Loucy (cell line): ENCODE data around the gene C2CD4D.

ENCODE experiments used
- EZH2phosphoT487 ChIP-seq: fragments of 200-600 bp; IDR thresholded peaks from 2 replicates; pipeline ENCODE4 v1.6.1; 2018; ENCODE audit warnings: antibody characterized with exemption, mild to moderate bottlenecking, moderate library complexity, borderline replicate concordance
- TF ChIP-seq, protein P1 (sequence below): fragments of 200-600 bp; sonication (generic); conservative IDR thresholded peaks from 2 replicates; pipeline ENCODE4 v1.5.1; 2014; ENCODE audit warnings: mild to moderate bottlenecking, antibody characterized with exemption, low read length

DNA sequence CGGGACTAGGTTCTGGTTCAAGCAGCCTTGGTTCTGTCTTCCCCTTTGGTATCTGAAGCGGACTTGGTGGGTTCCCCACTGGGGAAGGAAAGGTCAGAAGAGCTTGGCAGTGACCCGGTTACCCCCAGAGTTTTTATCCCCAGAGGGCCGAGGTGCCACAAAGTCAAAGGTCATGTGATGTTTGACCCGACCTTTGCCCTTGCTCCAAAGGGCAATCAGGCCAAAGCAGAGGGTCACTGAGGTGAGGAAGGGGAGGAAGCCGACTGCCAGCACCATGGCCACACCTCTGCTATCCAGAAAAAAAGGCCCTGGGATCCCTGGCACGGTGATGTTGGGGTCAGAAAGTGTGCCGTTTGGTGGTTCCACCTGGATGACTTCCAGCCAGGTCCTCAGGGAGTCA, 38.8 kb downstream of the C2CD4D start:
- TF ChIP-seq, protein P1, sequence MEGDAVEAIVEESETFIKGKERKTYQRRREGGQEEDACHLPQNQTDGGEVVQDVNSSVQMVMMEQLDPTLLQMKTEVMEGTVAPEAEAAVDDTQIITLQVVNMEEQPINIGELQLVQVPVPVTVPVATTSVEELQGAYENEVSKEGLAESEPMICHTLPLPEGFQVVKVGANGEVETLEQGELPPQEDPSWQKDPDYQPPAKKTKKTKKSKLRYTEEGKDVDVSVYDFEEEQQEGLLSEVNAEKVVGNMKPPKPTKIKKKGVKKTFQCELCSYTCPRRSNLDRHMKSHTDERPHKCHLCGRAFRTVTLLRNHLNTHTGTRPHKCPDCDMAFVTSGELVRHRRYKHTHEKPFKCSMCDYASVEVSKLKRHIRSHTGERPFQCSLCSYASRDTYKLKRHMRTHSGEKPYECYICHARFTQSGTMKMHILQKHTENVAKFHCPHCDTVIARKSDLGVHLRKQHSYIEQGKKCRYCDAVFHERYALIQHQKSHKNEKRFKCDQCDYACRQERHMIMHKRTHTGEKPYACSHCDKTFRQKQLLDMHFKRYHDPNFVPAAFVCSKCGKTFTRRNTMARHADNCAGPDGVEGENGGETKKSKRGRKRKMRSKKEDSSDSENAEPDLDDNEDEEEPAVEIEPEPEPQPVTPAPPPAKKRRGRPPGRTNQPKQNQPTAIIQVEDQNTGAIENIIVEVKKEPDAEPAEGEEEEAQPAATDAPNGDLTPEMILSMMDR: no peak
- no peak for TF ChIP-seq EZH2phosphoT487
